Activated CD4-positive, alpha-beta T cell treated with anti-CD3 and anti-CD28 coated beads, Interleukin-2, amount 50 U/mL, for 24 hours (primary cell): Measurements from ENCODE around the gene ZNF14.
"Not testable (repeated sequence)": the region's sequence is repeated elsewhere in the genome, so short reads cannot be mapped to it uniquely, and the experiment has no call there.

Experiments
- DNase-seq, 2 donors: peaks; one replicate each; pipeline ENCODE4 v3.0.0-alpha.2; 2020; ENCODE audit warnings: low read depth in 1 of 2, low spot score in 1 of 2

The ZNF14 gene

GRCh38 chr19:19732579-19733501, at the start of gene ZNF14:
Gene ZNF14 (minus strand): TSS chr19:19733112. CDS start chr19:19732958, 154 bp downstream.
- DNase-seq, result peak; percentile 76 to 91

GRCh38 chr19:19781791-19782190, 48.9 kb upstream of the ZNF14 start:
- DNase-seq, result not testable (repeated sequence)

- no peak for DNase-seq
Observed at GRCh38 chr19:19778666-19779065, 45.8 kb upstream of the ZNF14 start.

DNA sequence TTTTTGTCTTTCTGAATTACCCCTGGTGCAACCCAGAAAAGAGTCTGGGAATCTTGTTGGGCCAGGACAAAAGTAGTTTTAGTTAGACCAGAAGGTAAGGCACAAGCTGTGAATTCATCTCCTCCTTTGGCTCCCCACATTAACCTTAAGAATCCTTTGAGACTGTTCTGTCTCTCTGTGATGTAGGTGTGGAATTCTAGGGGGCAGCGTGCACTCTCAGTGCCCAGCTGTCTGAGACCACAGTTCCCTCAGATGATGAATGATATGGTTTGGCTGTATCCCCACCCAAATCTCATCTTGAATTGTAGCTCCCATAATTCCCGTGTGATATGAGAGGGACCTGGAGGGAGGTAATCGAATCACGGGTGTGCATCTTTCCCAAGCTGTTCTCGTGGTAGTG, 44.8 kb upstream of the ZNF14 start:
- DNase-seq, result no peak

GRCh38 chr19:19776206-19777008, 43.5 kb upstream of the ZNF14 start:
- peak; percentile 78 to 90 for DNase-seq

- DNase-seq, result no peak
Observed at GRCh38 chr19:19775891-19776205, 42.9 kb upstream of the ZNF14 start.

GRCh38 chr19:19774354-19775033, 41.6 kb upstream of the ZNF14 start:
- no peak for DNase-seq

- not testable (repeated sequence) for DNase-seq
Observed at GRCh38 chr19:19771963-19772362, 39.1 kb upstream of the ZNF14 start.

DNA sequence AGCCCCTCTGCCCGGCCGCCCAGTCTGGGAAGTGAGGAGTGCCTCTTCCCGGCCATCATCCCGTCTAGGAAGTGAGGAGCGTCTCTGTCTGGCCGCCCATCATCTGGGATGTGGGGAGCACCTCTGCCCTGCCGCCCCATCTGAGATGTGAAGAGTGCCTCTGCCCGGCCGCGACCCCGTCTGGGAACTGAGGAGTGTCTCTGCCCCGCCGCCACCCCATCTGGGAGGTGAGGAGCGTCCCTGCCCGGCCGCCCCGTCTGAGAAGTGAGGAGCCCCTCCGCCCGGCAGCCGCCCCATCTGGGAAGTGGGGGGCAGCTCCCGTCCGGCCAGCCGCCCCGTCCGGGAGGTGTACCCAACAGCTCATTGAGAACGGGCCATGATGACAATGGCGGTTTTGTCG, 37.1 kb upstream of the ZNF14 start:
- not testable (repeated sequence) for DNase-seq

DNA sequence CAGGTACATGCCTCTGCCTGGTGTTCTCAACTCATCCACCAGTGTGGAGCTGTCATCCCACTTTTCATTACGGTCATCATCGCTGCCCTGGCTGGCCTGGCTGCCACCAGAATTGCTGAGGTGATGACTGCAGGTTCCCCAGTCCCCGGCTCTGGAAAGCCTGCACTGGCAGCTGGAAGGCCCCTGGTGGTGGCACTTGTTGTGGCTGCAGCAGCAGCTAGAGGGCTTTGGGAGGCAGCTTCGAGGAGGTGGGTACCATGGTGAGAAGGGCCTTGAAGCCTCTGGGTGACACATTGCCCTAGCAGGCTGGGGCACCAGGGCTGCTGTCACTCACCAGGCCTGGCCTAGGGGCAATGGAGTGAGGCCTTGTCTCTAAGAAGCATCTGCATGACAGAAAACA, 25.3 kb upstream of the ZNF14 start:
- no peak for DNase-seq

- DNase-seq, result no peak
Observed at GRCh38 chr19:19752760-19753403, 20.0 kb upstream of the ZNF14 start.

DNA sequence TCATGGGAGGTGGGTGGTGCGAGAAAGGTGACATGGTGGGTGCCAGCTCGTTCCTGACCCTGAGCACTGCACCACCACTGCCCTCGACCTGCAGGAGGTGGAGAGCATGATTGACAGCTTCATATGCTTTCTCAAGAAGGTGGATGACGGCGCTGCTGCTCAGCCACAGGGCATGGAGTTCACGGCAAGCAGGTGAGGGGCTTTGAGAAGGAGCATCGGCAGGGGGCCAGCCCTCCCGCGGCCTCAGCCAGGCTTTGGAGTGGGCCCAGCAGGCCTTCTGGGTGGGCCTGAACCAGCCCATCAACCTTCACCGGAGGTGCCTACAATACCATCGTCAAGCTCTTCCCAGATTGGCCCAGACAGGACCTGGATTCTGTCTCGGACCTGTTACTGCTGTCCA, 18.9 kb upstream of the ZNF14 start:
- DNase-seq, result no peak

DNA sequence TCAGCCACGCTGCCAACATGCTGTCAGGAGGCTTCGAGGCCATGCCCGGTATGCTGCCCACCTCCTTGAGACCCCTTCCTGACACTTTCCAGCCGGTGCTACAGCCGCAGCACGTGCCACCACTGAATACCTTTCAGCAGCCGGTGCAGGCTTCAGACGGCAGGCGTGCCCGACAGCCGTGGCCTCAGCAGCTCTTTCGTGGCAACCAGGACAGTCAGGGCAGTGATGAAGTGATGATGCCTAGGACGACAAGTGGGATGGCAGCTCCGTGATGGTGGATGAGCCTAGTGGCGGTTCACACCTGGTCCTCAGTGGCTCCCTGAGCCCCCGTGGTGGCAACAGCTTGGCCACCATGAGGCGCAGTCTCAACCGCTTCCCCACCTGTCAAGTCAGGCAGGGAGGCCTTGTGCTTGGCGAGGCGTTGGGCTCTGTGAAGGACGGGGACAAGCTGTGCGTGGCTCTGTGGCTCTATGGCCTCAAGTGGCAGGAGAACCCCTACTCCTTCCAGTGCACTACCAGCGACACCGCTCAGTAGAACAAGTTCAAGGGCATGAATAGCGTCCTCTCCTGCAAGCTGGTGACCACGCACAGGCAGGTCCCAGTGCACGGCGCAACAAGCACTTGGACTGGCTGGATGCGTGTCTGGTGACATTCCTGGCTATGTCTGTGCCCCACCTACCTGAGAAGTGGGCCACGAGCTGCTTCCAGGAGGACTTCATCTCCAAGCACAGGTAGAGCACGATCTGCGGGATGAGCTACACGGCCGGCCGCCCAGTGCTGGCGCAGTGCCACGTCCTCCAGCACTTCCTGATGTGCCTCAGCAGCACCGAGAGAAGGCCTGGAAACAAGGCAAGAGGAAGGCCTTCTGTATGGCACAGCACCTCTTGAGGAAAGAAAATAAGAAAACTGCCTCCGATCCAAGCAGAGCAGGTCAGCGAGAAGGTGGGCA, 18.2 kb upstream of the ZNF14 start:
- no peak for DNase-seq

- DNase-seq, result no peak
Observed at GRCh38 chr19:19749908-19750841, 17.3 kb upstream of the ZNF14 start.

GRCh38 chr19:19749117-19749907, 16.4 kb upstream of the ZNF14 start:
- no peak for DNase-seq

- no peak for DNase-seq
Observed at GRCh38 chr19:19748249-19748938, 15.5 kb upstream of the ZNF14 start.

DNA sequence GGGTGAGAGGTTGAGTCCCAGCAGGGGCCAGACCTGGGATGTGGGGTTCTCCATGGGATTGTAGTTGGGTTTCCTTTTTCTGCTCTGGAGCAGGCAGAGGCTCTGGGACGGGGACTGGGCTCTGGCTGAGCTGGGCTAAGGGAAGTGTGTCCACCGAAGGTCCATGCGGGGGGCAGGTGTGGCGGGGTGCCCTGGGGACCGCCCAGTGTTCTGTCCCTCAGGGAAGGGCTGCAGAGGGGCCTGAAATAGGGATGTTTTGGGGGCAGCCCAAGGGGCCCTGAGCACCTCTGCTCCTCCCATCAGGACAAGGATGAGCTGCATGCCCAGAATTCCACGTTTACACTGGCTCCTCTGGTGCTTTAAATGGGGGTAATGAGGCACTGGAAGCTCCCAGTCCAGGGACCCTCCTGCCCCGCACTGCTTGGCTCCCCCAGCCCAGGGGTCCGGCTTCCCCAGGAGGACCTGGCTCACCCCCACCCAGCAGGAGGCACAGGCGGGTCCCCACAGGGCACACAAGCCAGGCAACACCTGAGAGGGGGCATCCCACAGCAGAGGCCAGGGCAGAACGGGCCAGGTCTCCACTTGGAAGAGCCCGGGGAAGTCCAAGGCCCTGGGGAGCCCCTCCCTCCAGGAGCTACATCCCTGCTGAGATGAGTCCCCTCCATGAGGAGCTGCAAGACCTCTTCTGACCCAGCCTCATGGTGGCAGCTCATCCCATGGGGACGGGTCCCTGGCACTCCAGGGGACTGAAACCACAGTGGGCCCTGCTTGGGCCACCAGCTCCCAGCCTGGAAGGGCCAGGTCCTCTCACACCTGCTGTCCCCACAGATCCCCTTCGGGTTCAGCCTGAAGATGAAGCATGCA, 14.7 kb upstream of the ZNF14 start:
- DNase-seq, result no peak
